ENCODE measurements around the gene LDAH.
A peak's percentile ranks its signal among the peaks of the same experiment; 100 is the strongest.

The LDAH gene

DNA sequence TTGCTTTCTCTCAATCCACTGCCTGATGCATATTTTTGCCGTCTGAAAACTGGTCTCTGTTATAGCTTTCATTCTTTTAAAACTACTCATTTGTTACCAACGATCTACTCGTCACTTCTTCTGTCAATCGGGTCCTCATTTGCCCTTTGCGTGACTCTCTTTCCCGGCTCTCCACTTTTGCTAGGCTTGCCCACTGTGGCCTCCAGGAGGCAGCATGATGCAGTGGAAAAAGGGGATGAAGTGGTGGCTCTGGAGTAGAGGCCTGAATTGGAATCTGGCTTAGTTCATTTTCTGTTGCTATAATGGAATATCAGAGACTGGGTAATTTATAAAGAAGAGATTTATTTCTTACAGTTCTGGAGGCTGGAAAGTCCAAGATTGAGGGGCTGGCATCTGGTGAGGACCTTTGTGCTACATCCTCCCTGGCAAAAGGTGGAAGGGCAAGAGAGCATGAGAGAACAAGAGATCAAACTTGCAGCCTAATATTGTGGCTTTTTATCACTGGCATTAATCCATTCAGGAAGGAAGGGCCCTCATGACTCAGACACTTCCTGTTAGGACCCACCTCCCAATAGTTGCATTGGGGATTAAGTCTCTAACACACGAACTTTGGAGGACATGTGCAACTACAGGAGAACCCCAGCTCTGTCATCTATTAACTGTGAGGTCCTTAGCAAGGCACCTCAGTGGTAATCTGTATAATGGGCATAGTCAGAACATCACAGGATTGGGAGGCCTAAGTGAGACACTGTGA, 140.6 kb downstream of the LDAH start:
- DNase-seq (ENCODE audit: low spot score) = no peak

DNA sequence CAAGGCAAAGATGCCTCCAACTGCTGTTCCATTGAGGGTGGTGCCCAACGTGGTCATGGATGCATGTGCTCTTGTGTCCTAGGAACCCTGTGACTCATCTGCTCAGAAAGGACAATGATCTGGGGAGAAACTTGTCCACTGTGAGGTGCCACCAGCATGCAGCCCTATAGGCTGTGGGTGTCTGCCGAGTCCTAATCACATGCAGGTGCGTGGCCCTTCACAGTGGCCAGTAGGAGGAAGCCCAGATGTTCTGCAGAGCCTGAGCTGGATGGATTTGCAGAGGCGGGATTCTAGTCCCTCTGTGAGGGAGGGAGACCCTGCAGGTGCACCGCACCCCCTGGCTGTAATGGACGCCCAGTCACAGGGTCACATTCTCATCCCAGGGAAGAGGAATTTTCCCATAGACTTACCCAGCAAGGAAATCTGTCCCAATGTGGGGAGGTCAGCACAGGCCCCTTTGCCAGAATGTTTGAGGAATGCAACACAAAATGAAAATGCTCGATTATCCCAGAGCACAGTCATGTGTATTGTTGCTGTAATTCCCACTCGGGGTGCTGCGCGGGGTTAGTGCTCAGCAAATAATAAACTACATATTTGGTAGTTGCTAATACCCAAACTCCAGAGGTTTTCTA, 142.0 kb downstream of the LDAH start:
- DNase-seq (ENCODE audit: low spot score) = no peak

DNA sequence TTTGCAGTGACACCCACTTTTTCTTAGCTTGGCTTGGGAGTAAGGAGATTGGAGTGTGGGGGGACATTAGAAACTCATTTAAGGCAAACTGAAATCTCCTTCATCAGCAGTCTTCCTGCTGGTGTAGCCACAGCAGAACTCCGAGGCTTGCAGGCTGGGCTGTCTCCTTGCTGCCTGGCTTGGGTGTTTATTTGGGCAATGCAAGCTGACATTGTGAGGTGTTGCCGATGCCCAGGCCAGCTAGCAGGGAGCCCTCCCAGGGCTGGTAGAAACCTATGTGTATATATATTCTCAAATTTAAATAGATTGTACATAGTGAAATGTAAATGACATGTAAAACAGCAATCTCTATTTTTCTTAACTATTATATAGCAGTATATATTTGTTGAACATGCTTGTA, 144.1 kb downstream of the LDAH start:
- no peak for DNase-seq (ENCODE audit: low spot score)

DNA sequence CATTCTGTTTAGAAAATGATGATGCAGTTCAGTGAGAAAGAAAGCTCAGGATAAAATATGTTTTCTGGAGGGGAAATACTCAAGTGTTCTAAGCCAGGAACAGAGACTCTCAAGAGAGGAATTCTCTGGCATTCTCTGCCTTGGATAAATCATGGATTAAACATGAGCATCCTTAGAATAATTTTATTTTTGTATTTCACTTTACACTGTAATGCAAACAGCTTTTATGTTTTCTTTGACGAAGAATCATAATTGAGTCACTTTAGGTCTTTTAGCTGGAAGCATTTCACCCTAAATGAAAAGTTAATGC, 144.9 kb downstream of the LDAH start:
- DNase-seq (ENCODE audit: low spot score) = no peak

DNA sequence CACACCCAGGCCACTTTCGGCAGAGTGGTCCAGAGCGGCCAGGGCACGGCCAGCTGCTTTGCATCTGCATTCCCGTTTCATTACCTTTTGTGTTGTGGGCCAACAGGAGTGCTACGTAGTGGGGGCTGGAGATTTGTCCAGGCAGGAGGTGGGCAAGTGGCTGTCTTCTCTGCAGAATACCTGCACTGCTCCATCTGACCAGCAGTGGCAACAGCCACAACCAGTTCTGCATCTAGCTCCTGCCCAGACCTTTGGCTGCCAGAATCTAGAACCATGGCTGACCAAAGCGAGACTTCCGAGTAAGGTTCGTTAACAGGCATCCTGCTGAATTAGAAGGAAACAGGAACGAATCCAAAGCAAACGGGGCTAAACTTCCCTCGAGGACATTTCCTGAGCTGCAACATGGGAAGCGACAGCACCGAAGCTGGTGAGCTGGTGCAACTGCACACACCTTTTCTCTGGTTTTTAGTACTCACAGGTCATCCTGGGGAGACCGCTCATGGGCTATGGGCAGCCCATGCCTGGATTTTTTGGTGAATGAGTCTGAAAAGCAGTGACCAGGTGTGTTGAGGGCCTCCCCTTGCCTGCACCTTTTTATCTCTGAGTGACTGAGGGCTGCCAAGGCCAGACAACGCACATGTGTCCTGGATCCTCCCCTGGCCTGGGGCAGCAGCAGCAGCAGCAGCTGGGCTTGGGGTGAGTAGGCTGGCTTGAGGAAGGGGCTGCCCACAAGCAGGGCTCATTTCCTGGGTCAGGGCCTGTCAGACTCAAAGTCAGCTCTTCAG, 145.4 kb downstream of the LDAH start:
- DNase-seq (ENCODE audit: low spot score) = no peak

DNA sequence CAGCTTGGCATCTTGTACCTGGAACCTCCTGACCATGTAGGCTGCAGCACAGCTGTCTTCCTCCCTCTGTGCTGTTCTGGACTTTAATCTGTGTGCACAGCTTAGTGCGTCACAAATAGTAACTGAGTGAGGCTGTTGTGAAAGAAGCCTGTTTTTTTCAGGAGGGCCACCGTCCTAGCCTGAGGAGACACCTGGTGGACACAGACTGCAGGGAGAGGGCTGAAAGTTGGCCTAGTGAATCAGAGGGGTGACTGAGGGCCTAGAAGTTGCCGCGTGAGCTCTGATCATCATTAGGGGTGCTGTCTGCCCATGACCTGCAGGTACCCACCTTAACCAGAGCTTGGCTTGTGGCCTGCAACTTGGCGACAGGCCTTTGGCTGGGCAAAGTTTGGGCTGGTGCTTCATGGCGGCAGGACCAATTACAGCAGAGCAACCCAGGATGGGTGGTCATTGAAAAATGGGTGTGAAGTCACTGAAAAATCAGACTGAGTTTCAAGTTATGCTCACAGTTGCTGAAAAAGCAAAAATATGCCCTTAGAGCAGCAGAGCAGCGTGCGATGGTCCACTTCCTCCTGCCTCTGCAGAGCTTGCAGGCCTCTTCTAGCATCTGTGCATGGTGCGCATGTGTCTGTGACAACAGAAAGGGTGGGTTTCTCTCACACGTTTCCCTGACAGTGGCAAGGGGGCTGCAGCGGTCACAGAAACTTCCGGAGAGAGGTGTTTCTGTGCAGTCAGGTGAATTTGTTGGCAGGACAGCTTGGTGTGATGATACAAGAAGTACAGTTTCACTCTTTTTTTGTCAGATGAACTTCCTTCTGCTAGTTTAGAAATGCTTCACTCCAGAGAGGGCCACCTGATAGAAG, 146.3 kb downstream of the LDAH start:
- DNase-seq (ENCODE audit: low spot score) = no peak

DNA sequence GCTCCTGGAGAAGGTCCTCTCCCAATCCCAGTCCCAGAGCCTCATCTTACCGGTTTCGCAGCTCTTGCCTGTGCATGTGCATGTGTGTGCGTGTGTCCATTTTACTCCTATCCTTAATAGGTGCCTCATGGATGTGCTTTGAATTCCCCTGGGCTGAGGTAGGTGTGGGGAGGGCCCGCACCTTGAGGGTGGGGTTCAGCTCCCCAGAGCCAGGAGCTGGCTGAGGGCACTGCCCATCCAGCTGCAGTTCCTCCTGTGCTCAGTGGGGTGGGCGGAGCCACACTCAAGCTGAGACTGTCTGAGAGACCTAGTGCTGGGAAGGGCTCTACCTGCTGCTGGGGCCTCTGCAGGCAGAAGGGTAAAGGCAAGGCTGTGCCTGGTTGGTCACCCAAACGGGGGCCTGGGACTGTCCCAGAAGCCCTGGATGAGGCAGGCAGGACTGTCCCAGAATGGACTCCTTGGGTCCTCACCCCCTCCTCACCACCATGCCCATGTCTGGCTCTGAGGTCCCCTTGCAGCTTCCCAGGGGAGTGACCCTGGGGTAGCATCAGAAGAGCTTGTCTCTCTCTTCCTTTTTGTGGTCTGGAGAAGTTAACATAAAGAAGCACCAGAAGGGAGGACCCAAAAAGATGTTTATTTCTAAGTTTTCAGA, 147.1 kb downstream of the LDAH start:
- no peak for DNase-seq (ENCODE audit: low spot score)

DNA sequence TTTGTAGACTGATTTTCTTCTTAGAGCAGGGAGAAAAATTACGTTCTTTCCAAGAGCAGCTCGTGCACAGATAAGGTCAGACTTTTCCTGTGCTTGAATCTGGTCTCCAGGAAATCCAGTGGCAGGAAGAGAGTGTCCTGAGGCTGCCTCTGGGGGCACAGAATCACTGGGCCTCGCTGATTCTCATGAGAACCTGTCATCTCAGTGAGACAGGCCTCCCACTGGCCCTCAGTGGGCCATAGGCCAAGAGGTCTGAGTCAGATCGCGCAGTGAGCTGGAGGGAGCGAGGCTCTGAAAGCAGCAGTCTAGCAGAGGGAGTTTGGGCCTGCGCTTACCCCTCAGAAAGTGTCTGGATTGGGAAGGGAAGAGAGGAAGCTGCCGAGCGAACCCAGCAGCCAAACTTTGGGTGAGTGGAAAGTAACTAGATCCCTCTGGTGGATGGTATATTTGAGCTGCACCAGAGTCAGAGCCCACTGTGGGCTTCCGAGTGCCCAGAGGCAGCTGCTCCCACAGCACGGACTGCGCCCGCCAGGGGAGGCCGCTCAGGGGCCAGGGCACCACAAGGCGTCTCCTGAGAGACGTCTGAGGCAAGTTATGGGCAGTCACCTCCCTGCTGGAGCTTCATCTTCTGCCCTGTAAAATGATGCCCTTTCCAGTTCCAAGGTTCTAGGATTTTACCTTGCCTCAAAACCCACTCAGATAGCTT, 147.8 kb downstream of the LDAH start:
- no peak for DNase-seq (ENCODE audit: low spot score)

DNA sequence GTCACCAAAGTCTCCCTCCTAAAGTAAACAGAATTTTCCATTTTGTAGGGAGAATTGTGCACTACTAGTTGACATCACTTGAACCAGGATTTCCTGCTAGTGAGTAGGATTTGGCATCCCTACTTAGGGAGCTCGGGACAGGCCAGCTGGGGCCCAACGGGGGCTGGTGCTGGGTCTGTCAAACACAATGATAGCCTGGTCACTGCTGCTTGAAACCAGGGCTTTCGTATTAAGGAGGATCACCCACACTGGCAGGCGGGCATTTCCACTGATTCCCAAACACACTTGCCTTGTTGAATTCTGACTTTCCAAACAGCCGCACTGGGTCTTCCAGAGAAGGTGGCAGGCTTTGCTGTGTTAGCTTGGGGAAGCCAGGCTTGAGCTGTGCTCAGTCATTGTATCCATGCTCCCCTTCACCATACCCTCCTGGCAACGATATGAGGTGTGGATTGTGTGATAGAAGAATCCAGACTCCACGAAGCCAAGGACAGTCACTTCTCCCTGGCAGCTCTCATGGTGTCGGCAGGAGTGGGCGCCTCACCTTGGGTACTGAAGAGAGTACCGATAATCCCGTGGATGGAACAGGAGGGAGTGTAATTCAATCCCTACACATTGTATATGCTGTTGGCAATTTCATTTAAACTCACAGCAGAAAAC, 148.5 kb downstream of the LDAH start:
- no peak for DNase-seq (ENCODE audit: low spot score)

DNA sequence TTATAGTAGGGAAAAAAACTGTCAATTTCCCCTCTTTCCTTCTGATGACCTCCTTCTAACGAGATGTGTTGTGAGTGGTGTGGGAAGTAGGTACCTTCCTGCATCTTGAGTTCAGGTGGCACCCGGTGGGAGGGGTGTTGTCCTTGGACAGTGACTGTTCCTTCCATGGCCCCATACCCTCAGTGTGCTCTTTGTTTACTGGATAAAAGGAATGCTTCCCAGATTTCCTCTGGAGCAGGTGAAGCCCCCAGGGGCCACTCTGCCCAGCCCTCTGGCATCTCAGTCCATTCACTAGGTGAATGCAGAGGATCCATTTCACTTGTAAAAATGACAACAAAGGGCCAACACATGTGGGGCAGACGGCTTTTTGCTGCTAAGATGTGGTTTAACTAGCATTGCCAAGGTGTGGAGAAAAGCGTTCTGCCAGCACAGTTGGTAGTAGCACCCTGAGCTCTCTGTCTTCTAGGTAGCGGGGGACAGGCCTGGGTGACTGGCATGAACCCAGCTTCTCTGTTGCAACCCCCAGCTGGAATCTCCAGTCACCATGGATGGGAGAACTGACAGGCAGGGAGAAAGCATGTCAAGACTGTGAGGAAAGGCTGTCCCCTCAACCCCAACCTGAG, 149.1 kb downstream of the LDAH start:
- no peak for DNase-seq (ENCODE audit: low spot score)

DNA sequence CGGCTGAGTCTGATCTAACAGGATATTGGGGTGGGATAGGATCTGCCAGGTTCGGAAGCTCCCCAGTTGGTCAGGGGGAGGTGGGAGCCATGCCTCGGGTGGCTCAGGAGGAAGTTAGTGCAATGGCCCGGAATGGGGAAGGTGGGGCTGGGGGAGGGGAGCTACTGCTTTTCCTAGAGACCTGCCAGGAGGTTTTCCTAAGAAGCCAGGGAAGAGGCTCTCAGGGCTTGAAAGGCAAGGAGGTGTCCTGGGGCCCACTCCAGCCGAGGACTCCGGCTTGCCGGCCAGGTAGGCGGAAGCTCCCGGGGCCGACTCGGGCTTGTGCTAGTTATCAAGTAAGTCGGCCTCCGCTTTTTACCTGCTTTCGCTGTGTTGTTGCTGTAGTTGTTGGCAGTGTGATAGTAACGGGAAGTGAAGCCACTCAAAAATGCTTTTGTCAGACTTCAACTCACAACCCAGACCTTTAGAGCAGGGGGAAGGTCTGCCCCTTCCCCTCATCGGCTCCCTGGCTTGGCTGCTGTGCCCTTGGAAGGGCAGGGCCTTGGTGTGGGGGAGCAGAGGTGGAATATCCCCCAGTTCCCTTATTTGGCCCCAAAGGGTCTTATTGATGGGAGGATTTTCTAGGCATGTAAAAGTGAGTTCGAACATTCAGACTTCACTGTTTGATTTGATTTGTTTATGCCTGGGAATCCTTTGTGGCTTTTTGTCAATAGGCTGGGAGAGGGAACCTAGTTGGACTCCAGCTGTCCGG, 150.5 kb downstream of the LDAH start:
- no peak for DNase-seq (ENCODE audit: low spot score)

DNA sequence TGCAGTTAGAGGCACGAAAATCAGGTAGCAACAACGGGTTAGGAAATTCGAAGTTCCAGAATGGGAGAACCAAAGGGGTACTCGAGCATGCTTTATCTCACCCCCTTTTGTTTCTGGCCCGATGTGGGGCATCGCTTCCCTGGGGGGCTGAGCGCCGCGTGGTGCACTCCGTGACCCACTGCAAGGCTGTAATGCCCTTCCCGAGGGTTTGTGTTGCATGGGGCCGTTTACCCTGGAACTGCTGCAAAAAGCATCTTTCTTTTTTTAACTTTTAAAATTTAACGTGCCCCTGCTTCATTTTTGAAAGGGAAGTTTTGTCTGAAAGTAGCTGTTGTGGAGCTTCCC, 151.2 kb downstream of the LDAH start:
- no peak for DNase-seq (ENCODE audit: low spot score)

DNA sequence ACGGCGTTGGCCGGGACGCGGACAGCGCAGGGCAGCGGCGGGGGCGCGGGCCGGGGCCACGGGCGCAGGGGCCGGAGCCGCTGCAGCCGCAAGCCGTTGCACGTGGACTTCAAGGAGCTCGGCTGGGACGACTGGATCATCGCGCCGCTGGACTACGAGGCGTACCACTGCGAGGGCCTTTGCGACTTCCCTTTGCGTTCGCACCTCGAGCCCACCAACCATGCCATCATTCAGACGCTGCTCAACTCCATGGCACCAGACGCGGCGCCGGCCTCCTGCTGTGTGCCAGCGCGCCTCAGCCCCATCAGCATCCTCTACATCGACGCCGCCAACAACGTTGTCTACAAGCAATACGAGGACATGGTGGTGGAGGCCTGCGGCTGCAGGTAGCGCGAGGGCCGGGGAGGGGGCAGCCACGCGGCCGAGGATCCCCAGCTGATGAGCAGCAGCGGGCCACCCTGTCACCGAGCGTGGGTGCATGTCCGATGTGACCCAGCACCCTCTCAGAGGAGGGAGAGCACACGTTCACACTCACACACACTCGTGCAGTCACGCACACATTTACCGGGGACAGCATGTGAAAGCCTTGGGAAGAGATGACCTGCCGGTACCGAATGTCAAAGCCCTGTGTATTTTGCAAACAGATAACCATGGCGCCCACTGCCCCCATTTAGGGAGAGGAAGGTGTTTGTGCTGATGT, 151.7 kb downstream of the LDAH start:
- no peak for DNase-seq (ENCODE audit: low spot score)

DNA sequence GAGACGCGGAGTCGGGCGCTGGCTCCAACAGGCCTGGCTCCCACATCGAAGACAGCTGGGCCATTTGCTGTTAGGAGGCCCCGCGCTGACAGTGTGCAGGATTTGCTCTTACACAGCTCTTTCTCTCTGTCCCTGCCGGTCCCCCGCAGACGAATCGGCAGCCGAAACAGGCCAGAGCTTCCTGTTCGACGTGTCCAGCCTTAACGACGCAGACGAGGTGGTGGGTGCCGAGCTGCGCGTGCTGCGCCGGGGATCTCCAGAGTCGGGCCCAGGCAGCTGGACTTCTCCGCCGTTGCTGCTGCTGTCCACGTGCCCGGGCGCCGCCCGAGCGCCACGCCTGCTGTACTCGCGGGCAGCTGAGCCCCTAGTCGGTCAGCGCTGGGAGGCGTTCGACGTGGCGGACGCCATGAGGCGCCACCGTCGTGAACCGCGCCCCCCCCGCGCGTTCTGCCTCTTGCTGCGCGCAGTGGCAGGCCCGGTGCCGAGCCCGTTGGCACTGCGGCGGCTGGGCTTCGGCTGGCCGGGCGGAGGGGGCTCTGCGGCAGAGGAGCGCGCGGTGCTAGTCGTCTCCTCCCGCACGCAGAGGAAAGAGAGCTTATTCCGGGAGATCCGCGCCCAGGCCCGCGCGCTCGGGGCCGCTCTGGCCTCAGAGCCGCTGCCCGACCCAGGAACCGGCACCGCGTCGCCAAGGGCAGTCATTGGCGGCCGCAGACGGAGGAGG, 152.4 kb downstream of the LDAH start:
- peak; percentile 69 for DNase-seq (ENCODE audit: low spot score)

DNA sequence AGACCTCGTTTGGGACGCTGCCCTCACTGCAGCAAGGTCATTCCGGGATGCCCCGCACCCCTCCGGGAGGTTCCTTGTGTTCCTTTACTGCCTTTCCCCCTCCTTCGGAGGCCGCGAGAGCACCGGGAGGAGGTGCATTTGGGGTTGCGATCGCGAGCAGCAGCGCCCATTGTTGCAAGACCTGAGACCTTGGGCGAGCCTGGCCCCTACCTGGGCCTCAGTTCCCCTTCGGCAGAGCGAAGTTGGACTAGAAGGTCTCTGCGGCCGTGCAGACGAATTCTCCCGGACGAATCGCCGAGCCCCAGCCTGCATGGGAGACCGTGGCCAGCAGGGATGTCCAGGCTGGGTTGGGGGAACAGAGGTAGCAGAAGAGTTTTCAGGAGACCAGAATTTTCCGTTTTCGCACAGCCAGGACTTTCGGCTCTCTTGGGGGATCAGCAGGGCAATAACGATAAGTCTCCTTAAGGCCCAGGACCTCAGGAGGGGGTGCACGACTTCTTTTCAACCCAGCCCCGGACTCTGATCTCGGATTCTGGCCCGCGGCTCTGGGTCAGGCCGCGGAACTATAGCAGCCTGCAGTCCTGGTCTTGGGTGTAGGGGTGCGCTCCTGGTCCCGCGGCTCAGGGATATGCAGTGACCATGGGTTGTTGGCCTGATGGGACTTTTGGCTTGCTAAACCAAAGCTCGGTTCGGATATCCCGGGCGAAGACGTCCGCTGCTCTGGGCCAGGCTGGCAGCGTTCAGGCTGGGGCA, 153.2 kb downstream of the LDAH start:
- DNase-seq (ENCODE audit: low spot score) = no peak

DNA sequence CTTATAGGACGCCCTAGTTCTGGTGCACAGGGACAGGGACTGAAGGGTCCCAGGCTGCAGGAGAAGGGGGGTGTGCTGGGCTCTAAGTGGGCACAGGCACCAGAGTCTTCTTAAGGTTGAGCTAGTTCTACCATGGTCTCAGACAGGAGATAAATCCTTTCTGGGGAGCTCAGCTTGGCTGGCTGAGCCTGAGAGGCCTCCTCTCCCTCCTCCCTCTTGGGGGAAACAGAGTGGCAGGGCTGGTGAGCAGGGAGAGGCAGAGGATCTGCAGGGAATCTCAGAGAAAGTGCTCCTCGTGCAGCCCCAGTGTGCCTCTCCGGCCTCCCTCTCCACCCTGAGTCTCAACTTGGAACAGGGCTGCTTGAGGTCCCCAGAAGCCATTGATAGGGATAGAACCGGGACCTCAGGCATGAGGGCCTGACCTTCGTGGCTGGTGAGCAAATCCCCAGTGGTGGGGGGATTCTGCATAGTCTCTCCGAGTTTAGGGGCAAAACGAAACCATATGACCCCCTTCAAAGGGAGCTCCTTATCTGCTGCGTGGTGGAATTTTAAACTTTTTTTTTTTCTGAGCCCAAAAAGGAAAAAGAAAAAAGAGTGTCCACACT, 153.9 kb downstream of the LDAH start:
- DNase-seq (ENCODE audit: low spot score) = no peak

DNA sequence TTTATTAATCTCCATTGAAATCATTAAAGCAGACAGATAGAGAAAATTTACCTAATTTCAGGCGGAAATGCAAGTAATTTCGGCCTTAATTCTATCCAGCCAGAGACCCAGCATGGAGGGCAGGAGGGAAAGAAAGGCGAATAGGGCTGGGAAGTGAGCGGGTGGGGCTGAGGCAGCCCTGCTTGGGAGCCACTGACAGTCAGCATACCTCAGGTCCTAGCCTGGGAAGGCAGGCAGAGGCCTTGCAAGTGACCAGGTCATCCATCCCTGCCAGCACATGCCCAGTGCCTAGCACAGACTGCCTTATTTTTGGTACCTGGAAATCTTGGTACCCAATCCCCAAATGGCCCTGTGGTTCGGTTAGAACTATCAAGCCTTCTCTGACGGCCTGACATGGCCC, 154.4 kb downstream of the LDAH start:
- no peak for DNase-seq (ENCODE audit: low spot score)
